ENCODE measurements around the gene REPS1.

DNA sequence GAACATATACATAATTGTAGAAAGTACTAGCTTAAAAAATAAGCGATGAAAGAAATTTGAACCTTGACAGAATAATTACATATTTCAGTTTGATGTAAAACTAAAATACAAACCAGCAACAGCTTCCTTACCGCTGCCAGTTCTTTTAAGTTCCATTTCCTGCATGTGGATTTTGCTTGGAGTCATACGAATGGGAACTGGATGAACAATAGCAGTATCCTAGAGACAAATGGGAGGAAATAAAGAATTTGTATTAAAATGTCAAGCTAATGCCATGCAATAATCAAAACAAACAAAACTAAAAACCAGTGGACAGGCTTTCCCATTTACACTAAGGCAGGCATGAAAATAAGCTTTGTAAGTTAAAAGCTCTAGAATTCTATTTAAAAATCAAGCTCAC, 67.1 kb downstream of the REPS1 start:
- no peak for TF ChIP-seq POLR2A (IDR thresholded peaks at IDR 0.05; ENCODE audit: low read depth, low read length)
- TF ChIP-seq POLR2AphosphoS5 (IDR thresholded peaks at IDR 0.05; ENCODE audit: low read depth, low read length), result no peak
- TF ChIP-seq TAF1 (IDR thresholded peaks at IDR 0.05; ENCODE audit: borderline replicate concordance, low read depth, low read length), result no peak
